Panc1 (cell line): ENCODE measurements around the gene CAMP. TPM values are rescaled to one million over a fixed set of nuclear protein-coding genes. Genes with fewer than 3 reads are reported as not detected.

Source experiments
- ATAC-seq: fragments of 200-7000 bp; cut with Tn5 transposase; 2 replicates; pipeline ENCODE4 v1.9.1; 2020; ENCODE audit warnings: mild to moderate bottlenecking, moderate library complexity
- BruUV-seq: library from RNA; stranded (reverse); fragments of 400-500 nt; replicated peaks from 2 replicates; lab custom pipeline; 2021; lab: Mats Ljungman, UMichigan
- CTCF ChIA-PET: fragments of 300-600 bp; sonication (Branson Sonifier 250); formaldehyde crosslinking; loops from one replicate; lab custom pipeline; 2022; ENCODE audit warnings: antibody characterized with exemption; lab: Charles Lee
- POLR2A ChIA-PET: fragments of 300-600 bp; sonication (Branson Sonifier 250); formaldehyde crosslinking; loops from one replicate; lab custom pipeline; 2022; ENCODE audit warnings: antibody characterized with exemption; lab: Charles Lee
- DNase-seq: peaks from one replicate; pipeline ENCODE4 v3.0.0-alpha.2; 2010; ENCODE audit warnings: low read depth, low spot score
- H3K27ac ChIP-seq: 2 replicates; pipeline ENCODE4 v1.5.1; 2011; ENCODE audit warnings: mild to moderate bottlenecking, low read length, inconsistent platforms
- H3K27me3 ChIP-seq: fragments of 200-500 bp; sonication (Bioruptor generic); 2 replicates; pipeline ENCODE4 v1.6.0; 2014; ENCODE audit warnings: low read length, inconsistent platforms; ENCODE audit not compliant: control insufficient read depth, insufficient read depth
- H3K36me3 ChIP-seq: fragments of 200-500 bp; sonication (Bioruptor generic); 2 replicates; pipeline ENCODE4 v1.5.1; 2014; ENCODE audit warnings: inconsistent platforms, mild to moderate bottlenecking, low read length, moderate library complexity; ENCODE audit not compliant: control insufficient read depth, insufficient read depth
- H3K4me1 ChIP-seq: 2 replicates; pipeline ENCODE4 v1.5.1; 2011; ENCODE audit warnings: inconsistent platforms, mild to moderate bottlenecking, low read length, moderate library complexity; ENCODE audit not compliant: control insufficient read depth, insufficient read depth
- H3K4me3 ChIP-seq, 2 experiments: 2 replicates each; pipeline ENCODE4 v1.5.1; 2011 to 2012; ENCODE audit warnings: low read depth in 2 of 2, low read length in 2 of 2, mild to moderate bottlenecking in 2 of 2, inconsistent platforms in 1 of 2, moderate library complexity in 1 of 2
- H3K9me3 ChIP-seq: fragments of 200-500 bp; sonication (Bioruptor generic); 2 replicates; pipeline ENCODE4 v1.5.1; 2014; ENCODE audit warnings: low read depth, mild to moderate bottlenecking, inconsistent platforms, low read length, moderate library complexity; ENCODE audit not compliant: control insufficient read depth, insufficient read depth
- CTCF ChIP-seq: fragments of 450-650 bp; IDR thresholded peaks from 2 replicates; pipeline ENCODE4 v1.5.1; 2017; ENCODE audit warnings: mild to moderate bottlenecking
- POLR2AphosphoS5 ChIP-seq: IDR thresholded peaks from 2 replicates; pipeline ENCODE4 v1.6.1; 2012; ENCODE audit warnings: mild to moderate bottlenecking, low read depth, low read length, moderate library complexity
- REST ChIP-seq, 2 experiments: IDR thresholded peaks; 2 replicates each; pipeline ENCODE4 v1.6.1; 2011 to 2012; ENCODE audit warnings: low read depth in 2 of 2, control low read depth in 1 of 2, low read length in 1 of 2, mild to moderate bottlenecking in 1 of 2, moderate library complexity in 1 of 2; ENCODE audit not compliant: insufficient read depth in 1 of 2
- SIN3A ChIP-seq: IDR thresholded peaks from 2 replicates; pipeline ENCODE4 v1.6.1; 2012; ENCODE audit warnings: low read depth, mild to moderate bottlenecking, low read length, moderate library complexity, borderline replicate concordance; ENCODE audit not compliant: insufficient read depth
- TCF7L2 ChIP-seq: IDR thresholded peaks from 2 replicates; pipeline ENCODE4 v1.6.1; 2011; ENCODE audit warnings: mild to moderate bottlenecking, low read depth, low read length, inconsistent platforms
- in situ Hi-C: cut with HindIII; loops from 2 replicates; pipeline ENCODE4 v1.10.0; 2016; ENCODE audit warnings: low sequenced_read_pairs, low pct_unique_long_range_greater_than_20kb
- intact Hi-C: fragments of 100-400 bp; cut with micrococcal nuclease; formaldehyde crosslinking; loops from one replicate; pipeline ENCODE4 v1.10.0; 2022; ENCODE audit not compliant: unreplicated experiment
- total RNA-seq: library from RNA; stranded (reverse); gene quantifications from one replicate; pipeline ENCODE4 v1.2.1, GENCODE V29; 2021; ENCODE audit not compliant: unreplicated experiment

The CAMP gene
- total RNA-seq, 1 experiment from 2014 or later, result not detected

- intact Hi-C loops (no loop called here), in situ Hi-C loops (no loop called here)
- no peak overlapping the region for H3K27ac ChIP-seq
- ChIA-PET CTCF (no interaction called here), POLR2A (no interaction called here)
- no peaks in the 10 kb centered on the region for H3K27me3 ChIP-seq
- H3K4me3 ChIP-seq, result no peak overlapping the region
- DNase-seq (no peak), ATAC-seq (no peak)
- H3K9me3 ChIP-seq, result no peaks in the 10 kb centered on the region
- TF ChIP-seq SIN3A (no peak), POLR2AphosphoS5 (no peak), CTCF (no peak), REST (IDR thresholded peaks at IDR 0.05; ENCODE audit: insufficient read depth in 1 of 2, low read depth in 2 of 2, low read length in 1 of 2) (no peak), TCF7L2 (no peak)
- H3K4me1 ChIP-seq, result peaks cover 4% of the 10 kb centered on the region; the same call in 1 of the 2 replicates
- H3K36me3 ChIP-seq, result peaks cover 27% of the 10 kb centered on the region
- no TSS peak for BruUV-seq
These were observed 39.0 kb upstream of the CAMP start for GRCh38 chr3:48184299-48184698.

- H3K27me3 ChIP-seq, result no peaks in the 10 kb centered on the region
- no peak overlapping the region for H3K27ac ChIP-seq
- in situ Hi-C loops (no loop called here), intact Hi-C loops (no loop called here)
- CTCF ChIA-PET, result no interaction called here
- H3K4me1 ChIP-seq, result peaks cover 4% of the 10 kb centered on the region; the same call in 1 of the 2 replicates
- H3K4me3 ChIP-seq, result no peak overlapping the region
- no peak for ATAC-seq
- no TSS peak for BruUV-seq
- peaks cover 22% of the 10 kb centered on the region for H3K36me3 ChIP-seq
- POLR2A ChIA-PET, result interaction anchor here (0.7 kb wide), 1 partner anchor 653 kb away, joined by 4 read pairs; no protein-coding TSS in a partner anchor
- no peak for DNase-seq
- no peaks in the 10 kb centered on the region for H3K9me3 ChIP-seq
- TF ChIP-seq CTCF (no peak), TCF7L2 (no peak), SIN3A (no peak), REST (IDR thresholded peaks at IDR 0.05; ENCODE audit: insufficient read depth in 1 of 2, low read depth in 2 of 2, low read length in 1 of 2) (no peak), POLR2AphosphoS5 (no peak)
These were observed 38.2 kb upstream of the CAMP start for GRCh38 chr3:48185129-48185528.
